ENCODE results near the gene ATXN7L1. TPM values are rescaled to one million over a fixed set of nuclear protein-coding genes. Genes with fewer than 3 reads are reported as not detected.

The ATXN7L1 gene
- total RNA-seq, 1 experiment from 2014 or later: 38.5 TPM

DNA sequence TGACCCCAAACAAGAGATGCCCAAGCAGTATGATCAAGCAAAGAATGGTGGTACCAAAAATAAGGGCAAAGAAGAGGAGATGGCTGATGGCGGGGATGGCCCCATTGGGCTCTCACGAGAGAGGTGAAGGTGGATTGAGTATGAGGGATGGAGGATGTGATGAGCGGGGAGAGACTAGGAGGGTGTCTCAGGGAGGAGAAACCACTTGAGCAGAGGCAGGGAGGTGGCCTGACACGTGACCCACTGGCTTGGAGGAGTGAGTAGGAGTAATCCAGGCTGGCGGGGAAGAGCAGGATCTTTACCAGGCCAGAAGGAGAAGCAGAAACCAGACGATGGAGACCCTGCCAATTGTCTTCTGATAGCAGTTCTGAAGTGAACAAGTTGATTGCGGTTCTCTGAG lies 33.3 kb upstream of the ATXN7L1 start (continued):
- TF ChIP-seq ZBTB43 (CRISPR knock-in tag; IDR thresholded peaks at IDR 0.05): no peak
- TF ChIP-seq FOXK1 (CRISPR knock-in tag; IDR thresholded peaks at IDR 0.05): no peak
- no peak for TF ChIP-seq EMX1 (CRISPR knock-in tag; IDR thresholded peaks at IDR 0.05)
- TF ChIP-seq ESRRA (CRISPR knock-in tag; IDR thresholded peaks at IDR 0.05; ENCODE audit: borderline replicate concordance): no peak
- TF ChIP-seq, protein P1, sequence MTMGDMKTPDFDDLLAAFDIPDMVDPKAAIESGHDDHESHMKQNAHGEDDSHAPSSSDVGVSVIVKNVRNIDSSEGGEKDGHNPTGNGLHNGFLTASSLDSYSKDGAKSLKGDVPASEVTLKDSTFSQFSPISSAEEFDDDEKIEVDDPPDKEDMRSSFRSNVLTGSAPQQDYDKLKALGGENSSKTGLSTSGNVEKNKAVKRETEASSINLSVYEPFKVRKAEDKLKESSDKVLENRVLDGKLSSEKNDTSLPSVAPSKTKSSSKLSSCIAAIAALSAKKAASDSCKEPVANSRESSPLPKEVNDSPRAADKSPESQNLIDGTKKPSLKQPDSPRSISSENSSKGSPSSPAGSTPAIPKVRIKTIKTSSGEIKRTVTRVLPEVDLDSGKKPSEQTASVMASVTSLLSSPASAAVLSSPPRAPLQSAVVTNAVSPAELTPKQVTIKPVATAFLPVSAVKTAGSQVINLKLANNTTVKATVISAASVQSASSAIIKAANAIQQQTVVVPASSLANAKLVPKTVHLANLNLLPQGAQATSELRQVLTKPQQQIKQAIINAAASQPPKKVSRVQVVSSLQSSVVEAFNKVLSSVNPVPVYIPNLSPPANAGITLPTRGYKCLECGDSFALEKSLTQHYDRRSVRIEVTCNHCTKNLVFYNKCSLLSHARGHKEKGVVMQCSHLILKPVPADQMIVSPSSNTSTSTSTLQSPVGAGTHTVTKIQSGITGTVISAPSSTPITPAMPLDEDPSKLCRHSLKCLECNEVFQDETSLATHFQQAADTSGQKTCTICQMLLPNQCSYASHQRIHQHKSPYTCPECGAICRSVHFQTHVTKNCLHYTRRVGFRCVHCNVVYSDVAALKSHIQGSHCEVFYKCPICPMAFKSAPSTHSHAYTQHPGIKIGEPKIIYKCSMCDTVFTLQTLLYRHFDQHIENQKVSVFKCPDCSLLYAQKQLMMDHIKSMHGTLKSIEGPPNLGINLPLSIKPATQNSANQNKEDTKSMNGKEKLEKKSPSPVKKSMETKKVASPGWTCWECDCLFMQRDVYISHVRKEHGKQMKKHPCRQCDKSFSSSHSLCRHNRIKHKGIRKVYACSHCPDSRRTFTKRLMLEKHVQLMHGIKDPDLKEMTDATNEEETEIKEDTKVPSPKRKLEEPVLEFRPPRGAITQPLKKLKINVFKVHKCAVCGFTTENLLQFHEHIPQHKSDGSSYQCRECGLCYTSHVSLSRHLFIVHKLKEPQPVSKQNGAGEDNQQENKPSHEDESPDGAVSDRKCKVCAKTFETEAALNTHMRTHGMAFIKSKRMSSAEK (CRISPR knock-in tag; IDR thresholded peaks at IDR 0.05; ENCODE audit: borderline replicate concordance): no peak
- TF ChIP-seq ZNF671 (CRISPR knock-in tag; IDR thresholded peaks at IDR 0.05): no peak
- no peak for TF ChIP-seq CDX4 (CRISPR knock-in tag; IDR thresholded peaks at IDR 0.05; ENCODE audit: borderline replicate concordance)
- TF ChIP-seq TP53 (CRISPR knock-in tag; IDR thresholded peaks at IDR 0.05): no peak
- no peak for TF ChIP-seq PRDM15 (CRISPR knock-in tag; IDR thresholded peaks at IDR 0.05)
- TF ChIP-seq ZNF138 (CRISPR knock-in tag; conservative IDR thresholded peaks at IDR 0.05): no peak
- TF ChIP-seq E2F5 (CRISPR knock-in tag; IDR thresholded peaks at IDR 0.05): no peak
- no peak for TF ChIP-seq CREB1 (CRISPR knock-in tag; IDR thresholded peaks at IDR 0.05)
- TF ChIP-seq ZNF232 (CRISPR knock-in tag; IDR thresholded peaks at IDR 0.05): no peak
- TF ChIP-seq, protein P2, sequence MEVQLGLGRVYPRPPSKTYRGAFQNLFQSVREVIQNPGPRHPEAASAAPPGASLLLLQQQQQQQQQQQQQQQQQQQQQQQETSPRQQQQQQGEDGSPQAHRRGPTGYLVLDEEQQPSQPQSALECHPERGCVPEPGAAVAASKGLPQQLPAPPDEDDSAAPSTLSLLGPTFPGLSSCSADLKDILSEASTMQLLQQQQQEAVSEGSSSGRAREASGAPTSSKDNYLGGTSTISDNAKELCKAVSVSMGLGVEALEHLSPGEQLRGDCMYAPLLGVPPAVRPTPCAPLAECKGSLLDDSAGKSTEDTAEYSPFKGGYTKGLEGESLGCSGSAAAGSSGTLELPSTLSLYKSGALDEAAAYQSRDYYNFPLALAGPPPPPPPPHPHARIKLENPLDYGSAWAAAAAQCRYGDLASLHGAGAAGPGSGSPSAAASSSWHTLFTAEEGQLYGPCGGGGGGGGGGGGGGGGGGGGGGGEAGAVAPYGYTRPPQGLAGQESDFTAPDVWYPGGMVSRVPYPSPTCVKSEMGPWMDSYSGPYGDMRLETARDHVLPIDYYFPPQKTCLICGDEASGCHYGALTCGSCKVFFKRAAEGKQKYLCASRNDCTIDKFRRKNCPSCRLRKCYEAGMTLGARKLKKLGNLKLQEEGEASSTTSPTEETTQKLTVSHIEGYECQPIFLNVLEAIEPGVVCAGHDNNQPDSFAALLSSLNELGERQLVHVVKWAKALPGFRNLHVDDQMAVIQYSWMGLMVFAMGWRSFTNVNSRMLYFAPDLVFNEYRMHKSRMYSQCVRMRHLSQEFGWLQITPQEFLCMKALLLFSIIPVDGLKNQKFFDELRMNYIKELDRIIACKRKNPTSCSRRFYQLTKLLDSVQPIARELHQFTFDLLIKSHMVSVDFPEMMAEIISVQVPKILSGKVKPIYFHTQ (CRISPR knock-in tag; IDR thresholded peaks at IDR 0.05): no peak
